Measurements from ENCODE around the gene APOO. TPM values are rescaled to one million over a fixed set of nuclear protein-coding genes. Genes with fewer than 3 reads are reported as not detected.

APOO gene
- total RNA-seq, 1 experiment from 2014 or later: 95.3 TPM

- Mint-ChIP-seq H3K27me3 (ENCODE audit: low read depth) (no peaks in the 10 kb centered on the region), H3K9me3 (no peaks in the 10 kb centered on the region), H3K4me1 (peaks cover 7 to 9% of the 10 kb centered on the region in 2 experiments), H3K4me3 (no peak overlapping the region; a peak in 1 of 5 replicates), H3K36me3 (ENCODE audit: insufficient read depth in 1 of 3, low read depth in 3 of 3) (no peaks in the 10 kb centered on the region), H3K27ac (no peak overlapping the region)
- H3K14ac ChIP-seq (ENCODE audit: insufficient read depth, low read length): no peak overlapping the region
- no peak overlapping the region for H2BK15ac ChIP-seq (ENCODE audit: low read depth, low read length)
- H2BK20ac ChIP-seq (ENCODE audit: low read depth, low read length, poor library complexity, severe bottlenecking): no peak overlapping the region
- H3K9me3 ChIP-seq (ENCODE audit: control insufficient read depth, low read depth, low read length): no peaks in the 10 kb centered on the region
- no peak overlapping the region for H3K56ac ChIP-seq (ENCODE audit: insufficient read length, low read depth, low read length)
- H3K79me1 ChIP-seq (ENCODE audit: insufficient read depth, low read depth, low read length, poor library complexity, severe bottlenecking): no peaks in the 10 kb centered on the region
- no CpG with 5 or more reads among the region's 9 CpGs for WGBS (ENCODE audit: extremely low coverage, insufficient read length, low lambda C conversion rate)
- no peak overlapping the region for H3K9ac ChIP-seq (ENCODE audit: extremely low read depth, insufficient read length, low read length)
- H3K27me3 ChIP-seq (ENCODE audit: insufficient read depth, low read length): no peaks in the 10 kb centered on the region
- H3T11ph ChIP-seq (ENCODE audit: low read length): no peak overlapping the region
- no peak overlapping the region for H3K18ac ChIP-seq (ENCODE audit: insufficient read length, low read depth, low read length)
- H2AK5ac ChIP-seq (ENCODE audit: insufficient read length, low read length): no peak overlapping the region
- H3K79me2 ChIP-seq (ENCODE audit: insufficient read depth, low read length): no peaks in the 10 kb centered on the region
- H3K4ac ChIP-seq (ENCODE audit: low read depth, low read length): no peak overlapping the region
- H2BK120ac ChIP-seq (ENCODE audit: low read depth, low read length, poor library complexity, severe bottlenecking): no peak overlapping the region
- H2BK5ac ChIP-seq (ENCODE audit: insufficient read length, low read length): no peak overlapping the region
- H2BK12ac ChIP-seq (ENCODE audit: insufficient read length, low read depth, low read length): no peak overlapping the region
- no peaks in the 10 kb centered on the region for H4K20me1 ChIP-seq (ENCODE audit: control insufficient read depth, insufficient read depth, insufficient read length)
- DNase-seq: no peak
- no peak overlapping the region for H3K4me2 ChIP-seq (ENCODE audit: insufficient read depth, insufficient read length, low read length)
- H4K8ac ChIP-seq (replicated peaks; ENCODE audit: insufficient read length, low read depth, low read length): no peak overlapping the region
- no peak overlapping the region for H3K27ac ChIP-seq (ENCODE audit: insufficient read length, low read depth, low read length)
- H2AFZ ChIP-seq (ENCODE audit: low read length): no peak overlapping the region
- no peak overlapping the region for H4K5ac ChIP-seq (ENCODE audit: insufficient read length, low read depth, low read length)
- no peak overlapping the region for H4K91ac ChIP-seq (ENCODE audit: insufficient read length, low read depth, low read length)
- no peaks in the 10 kb centered on the region for H3K4me1 ChIP-seq (ENCODE audit: insufficient read depth, low read length)
- no peak overlapping the region for H3K23ac ChIP-seq (ENCODE audit: insufficient read length, low read depth, low read length)
- H3K23me2 ChIP-seq (ENCODE audit: insufficient read length, low read depth, low read length, poor library complexity, severe bottlenecking): no peaks in the 10 kb centered on the region
- TF ChIP-seq CTCF (conservative IDR thresholded peaks at IDR 0.05): no peak
These were observed 102.3 kb downstream of the APOO start for GRCh38 chrX:23805389-23805788.

Data from H9 (cell line).